NK-92 treated with Interleukin-12 subunit alpha and Interleukin-12 subunit beta, amount 100 ng/mL, for 24 hours (cell line): ENCODE results near the gene CLSTN3.
A peak's percentile ranks its signal among the peaks of the same experiment; 100 is the strongest.
"Not testable (repeated sequence)": the region's sequence is repeated elsewhere in the genome, so short reads cannot be mapped to it uniquely, and the experiment has no call there.

ENCODE experiments used
- DNase-seq: peaks from one replicate; lab custom pipeline; 2025; lab: John Stamatoyannopoulos, UW

CLSTN3 gene

DNA sequence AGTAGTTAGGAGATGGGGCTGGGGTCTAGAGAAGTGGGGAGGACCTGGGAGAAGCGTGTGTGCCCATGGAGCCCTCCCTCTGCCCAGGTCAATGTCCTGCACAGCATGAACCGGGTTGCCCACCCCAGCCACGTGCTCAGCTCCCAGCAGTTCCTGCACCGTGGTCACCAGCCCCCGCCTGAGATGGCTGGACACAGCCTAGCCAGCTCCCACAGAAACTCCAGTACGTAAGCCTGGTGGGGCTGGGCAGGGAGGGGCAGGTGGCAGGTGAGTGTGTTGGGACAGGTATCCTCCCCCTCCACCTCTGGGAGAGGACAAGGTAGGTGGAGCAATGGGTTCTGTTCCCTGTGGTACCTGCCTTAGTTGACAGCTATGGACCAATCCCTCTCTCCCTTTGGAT is 20.7 kb downstream of the CLSTN3 start:
- no peak for DNase-seq

DNA sequence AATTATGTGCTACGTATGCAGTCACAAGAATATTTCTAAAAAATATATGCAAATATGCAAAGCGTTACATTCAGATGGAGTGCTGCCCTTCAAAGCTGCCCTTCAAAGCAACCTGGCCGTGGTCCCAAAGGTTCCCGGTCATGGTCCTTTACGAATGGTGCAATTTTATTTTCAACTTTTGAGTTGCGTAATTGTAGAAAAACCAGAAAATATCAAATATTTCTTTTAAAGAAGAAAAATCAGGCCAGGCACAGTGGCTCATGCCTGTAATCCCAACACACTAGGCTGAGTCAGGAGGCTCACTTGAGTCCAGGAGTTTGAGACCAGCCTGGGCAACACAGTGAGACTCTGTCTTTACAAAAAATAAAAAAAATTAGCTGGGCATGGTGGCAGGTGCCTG is 21.4 kb downstream of the CLSTN3 start:
- DNase-seq: no peak

DNA sequence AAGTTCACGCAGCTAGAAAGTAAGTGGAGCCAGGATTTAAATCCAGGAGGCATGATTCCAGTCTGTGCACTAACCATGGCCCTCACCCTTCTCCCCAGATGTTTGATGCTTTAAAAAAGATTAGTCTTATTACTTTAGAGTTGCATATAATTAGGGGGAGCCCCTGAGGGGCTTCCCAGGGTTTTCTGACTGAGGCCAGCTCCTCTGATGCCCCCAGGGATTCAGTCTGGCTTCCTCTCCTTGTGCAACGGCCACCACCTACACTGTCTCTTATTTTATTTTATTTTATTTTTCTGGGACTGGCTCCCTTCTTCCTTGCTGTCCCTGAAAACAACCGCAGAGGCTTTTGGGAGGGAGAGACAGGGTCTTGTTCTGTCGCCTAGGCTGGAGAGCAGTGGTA is 22.6 kb downstream of the CLSTN3 start:
- DNase-seq: no peak

DNA sequence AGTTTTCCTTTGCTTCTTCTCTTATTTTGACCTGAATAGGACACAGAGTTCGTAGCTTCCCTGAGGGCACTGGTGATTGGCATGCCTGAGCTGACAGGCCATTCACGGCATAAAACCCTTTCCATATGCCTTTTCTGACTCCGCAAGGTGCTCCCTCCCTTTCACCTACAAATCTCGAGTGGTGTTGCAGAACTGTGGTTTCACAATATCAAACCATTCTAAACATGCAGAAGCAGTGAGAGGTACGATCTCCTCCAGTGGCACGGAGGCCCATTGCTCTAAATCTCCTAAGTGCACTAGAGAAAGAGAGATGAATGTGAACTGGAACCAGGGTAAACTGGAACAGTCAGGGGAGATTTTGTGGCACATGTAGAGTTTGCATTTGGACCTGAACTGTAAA is 23.9 kb downstream of the CLSTN3 start:
- no peak for DNase-seq

DNA sequence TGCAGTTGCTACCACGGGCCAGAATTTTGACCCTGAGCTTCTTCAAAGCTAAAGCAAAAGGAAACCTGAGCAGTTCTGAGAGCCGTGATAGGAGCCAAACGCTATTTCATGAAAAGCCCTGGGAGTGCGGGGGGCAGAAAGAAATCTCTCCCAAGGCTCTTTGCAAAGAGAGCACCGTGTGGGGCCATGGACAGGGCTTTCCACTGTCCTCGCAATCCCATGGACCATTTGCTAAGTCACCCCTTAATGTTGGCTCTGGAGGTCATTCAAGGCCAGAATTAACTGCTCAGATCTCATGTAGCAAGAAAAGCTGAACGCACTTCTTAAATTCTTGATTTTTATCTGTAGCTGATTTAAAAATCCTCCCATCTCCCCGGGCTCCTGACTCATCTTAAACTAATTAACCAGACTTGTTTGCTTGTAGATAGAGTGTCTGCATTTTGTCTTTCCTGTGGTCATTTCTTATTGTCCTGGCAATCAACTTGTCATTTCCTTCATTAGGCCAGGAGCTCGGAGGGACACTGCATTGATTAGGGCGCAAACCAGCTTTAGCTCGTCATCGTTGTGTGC is 24.8 kb downstream of the CLSTN3 start:
- no peak for DNase-seq

DNA sequence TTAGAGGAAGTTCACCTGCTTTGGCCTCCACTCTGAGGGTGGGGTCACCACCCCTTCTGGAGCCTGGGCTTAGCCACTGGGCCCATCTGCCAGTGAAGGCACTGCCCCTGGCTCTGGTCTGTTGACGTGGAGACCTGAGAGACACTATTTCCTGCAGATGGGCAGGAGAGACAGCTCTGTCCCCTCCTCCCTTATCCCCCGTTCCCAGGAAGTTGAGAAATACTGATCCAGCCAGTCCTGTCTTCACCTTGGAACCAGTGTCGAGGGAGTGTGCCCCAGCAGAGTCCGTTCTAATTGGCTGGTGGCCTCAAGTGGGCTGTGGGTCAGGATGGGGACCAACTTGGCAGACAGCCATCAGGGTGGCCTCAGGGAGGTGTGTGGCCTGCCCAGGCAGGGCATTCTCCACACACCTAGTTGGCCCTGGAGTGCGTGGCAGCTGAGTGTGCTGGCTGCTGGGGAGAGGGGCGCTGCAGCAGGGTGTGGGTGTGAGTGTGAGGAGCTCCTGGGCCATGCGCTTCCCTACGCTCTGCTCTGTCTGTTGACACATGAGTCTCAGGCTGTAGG is 25.4 kb downstream of the CLSTN3 start:
- no peak for DNase-seq

DNA sequence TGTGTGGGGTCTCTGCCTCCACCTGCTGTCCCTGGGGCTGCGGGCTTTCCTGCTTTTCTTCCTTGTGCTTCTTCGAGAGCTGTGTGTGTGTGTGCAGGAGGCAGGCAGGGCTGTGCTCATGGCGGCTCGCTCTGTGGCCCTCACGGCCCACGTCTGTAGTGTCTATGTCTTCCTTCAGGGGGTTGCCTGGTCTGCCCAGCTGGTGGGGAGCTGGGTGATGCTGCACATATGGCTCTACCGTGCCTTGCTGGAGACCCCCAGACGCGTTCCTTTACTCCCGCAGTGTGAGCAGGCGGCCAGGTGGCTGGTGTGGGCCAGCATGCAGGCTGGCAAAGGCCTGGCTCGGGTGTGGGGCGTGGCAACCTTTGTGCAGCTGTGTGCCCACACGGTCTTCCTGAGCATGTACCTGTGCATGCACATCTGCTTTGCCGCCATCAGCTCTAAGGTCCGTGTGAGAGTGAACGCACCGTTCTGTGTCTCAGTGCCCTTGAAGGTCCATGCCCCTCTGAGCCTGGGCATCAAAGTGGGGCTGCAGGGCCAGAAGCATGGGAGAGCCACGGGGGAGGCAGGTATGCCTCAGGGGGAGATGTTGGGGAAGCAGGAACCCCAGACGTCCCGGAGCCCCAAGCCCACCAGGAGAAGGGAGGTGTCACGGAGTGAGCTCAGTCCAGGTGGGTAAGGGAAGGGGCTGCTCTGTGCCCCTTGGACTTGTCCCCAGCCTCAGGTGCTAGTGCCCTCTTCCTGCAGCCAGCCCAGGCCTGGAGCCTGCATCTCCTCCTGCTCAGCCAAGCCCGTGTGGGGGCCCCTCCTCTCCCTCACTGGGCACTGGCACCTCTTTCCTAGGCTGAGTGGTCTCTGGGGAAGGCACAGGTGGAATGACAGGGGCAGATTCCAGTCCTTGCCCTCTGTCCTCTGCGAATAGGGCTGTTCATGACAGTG is 26.4 kb downstream of the CLSTN3 start:
- DNase-seq: no peak

DNA sequence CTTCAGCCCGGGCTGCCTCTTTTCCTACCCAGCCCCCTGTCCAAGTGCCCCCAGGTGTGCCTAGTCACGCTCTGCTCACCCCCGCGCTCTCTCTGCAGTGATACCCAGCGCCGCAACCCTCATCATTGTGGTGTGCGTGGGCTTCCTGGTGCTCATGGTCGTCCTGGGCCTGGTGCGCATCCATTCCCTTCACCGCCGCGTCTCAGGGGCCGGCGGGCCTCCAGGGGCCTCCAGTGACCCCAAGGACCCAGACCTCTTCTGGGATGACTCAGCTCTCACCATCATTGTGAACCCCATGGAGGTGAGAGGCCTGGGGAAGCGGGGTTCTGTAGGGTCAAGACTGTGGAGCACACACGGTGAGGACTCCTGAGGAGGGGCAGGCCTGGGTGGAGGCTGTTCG is 27.2 kb downstream of the CLSTN3 start:
- DNase-seq: no peak

DNA sequence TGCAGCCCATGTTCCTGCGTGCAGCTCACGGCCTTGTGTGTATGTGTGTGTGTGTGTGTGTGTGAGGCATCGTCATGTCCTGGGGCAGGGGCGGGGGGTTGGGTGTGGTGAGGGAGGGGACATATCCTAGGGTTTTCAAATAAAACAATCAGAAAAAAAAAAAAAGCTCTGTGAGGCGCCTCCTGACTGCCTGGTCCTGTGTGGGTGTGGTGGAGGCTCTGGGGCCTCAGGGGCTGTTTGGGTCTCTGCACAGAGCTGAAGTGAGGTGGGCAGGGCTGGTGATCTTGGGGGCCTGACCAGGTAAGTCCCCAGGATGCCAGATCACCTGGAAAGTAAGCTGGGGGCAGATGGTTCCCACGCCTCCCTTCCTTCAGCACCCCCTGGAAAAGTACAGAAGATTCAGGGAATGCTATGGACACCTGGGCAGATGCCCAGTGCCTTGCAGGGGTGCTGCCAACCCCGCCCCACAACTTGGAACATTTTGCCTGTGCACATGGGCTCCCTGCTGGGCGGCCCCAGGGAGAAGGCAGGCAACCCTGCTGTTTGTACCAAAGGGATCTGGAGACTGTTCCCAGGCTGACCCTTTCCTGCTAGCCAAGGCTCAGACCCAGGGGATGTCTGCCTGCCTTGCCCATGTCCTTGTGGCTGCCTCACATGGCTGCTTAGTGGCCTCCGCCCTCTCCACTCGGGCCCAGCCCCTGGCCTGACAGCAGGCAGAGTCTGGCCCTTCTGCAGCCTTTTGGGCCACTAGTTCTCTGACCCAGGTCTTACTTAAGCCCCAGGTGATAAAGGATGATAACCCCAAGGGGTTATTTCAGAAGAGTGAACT is 28.8 kb downstream of the CLSTN3 start:
- no peak for DNase-seq

DNA sequence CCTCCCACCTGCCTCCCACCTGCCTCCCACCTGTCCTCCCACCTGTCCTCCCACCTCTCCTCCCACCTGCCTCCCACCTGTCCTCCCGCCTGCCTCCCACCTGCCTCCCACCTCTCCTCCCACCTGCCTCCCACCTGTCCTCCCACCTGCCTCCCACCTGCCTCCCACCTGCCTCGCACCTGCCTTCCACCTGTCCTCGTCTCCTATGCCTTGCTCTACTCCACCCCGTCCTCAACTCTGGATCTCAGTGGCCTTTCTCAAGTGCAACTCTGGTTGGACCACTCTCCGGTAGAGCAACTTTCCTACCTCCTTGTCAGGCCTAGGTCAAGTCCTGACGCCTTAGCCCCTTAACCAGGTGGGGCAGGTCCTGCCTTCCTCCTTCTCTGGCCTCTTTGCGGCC is 30.0 kb downstream of the CLSTN3 start:
- DNase-seq: no peak

DNA sequence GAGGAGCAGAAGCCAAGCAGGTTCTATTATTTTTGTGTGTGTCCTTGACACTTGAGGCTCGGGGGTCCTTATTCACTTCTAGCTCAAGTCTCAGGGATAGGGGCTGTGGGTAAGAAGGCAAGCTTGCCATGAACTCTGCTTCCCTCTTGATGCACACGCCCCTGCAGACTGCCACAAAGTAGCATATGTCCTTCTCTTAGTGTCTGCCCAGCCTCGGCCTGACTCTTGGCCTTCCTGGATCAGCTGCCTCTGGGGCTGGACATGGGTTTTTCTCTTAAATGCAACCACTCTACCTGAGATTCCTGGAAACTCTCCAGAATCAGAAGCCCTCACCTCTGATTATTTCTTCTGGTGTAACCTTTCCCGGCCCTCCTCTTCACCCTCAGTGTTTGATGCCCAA is 31.2 kb downstream of the CLSTN3 start:
- no peak for DNase-seq

DNA sequence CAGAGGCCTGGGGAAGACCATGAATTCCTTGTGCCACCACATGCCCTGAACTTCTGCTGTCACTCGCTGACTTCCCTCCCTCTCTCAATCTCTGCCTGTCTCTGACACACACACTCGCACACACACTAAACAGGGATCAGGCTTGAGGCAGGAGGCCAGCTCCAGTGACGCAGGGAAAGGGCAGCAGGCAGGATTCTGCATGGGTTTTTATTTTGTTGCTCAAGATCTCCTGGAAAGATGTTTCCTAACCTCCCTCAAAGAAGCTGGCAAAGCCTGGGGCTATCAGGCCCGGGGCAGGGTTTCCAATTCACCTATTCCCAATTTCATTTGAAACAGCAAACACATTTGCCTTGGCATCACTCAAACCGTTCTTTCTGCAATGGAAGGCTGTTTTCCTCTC is 31.6 kb downstream of the CLSTN3 start:
- DNase-seq: no peak

DNA sequence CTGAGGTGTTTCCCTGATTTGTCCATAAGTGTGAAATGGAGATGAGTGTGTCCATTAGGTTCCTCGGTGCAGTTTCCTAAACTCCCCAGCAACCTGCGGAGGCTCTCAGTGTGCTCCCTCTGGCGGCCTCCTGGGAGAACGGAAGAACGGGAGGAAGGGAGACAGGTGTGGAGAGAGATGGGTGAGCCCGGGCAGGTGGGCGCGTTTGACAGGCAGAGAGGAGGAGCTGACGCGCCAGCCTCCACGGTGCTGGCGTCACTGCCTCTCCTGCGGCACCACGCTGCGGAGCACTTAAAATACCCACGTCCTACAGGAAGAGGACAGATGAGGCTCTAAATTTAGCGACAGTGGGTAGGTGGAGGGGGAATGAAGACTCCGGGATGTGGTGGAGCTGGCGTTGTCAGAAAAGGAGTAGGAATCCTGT is 32.5 kb downstream of the CLSTN3 start:
- DNase-seq: no peak

DNA sequence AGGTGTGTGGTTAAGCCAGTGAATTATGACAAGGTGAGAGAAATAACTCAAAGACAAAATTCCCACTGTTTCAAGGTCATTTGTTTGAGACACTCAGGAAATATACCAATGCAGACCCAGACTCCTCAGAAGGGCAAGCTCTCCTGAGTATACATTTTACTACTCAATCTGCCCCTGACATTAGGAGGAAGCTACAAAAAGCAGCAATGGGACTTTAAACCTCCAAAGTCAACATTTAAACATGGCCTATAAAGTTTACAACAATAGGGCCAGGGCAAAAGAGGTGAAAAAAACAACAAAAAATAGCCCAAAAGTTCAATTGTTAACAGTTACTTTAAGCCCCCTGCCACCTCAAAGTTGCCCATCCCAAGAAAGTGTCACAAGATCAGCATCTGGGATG is 39.8 kb downstream of the CLSTN3 start:
- no peak for DNase-seq

DNA sequence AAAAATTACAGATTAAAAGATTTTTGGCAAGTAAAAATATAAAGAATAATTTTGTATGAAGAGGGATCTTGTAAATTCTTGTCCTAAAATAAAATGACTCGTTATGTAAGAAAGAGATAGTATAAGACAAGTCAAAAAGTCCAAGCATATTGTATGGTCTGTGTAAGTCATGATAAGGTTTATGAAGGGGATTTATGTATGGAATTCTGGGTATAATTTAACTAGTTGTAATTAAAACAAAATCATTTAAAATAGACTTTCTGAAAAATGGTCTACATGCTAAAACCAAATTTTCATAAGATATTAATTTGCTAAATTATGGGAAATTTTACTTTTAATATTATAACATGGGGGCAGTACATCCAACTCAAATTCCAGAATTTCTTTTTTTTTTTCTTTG is 41.7 kb downstream of the CLSTN3 start:
- DNase-seq: no peak

DNA sequence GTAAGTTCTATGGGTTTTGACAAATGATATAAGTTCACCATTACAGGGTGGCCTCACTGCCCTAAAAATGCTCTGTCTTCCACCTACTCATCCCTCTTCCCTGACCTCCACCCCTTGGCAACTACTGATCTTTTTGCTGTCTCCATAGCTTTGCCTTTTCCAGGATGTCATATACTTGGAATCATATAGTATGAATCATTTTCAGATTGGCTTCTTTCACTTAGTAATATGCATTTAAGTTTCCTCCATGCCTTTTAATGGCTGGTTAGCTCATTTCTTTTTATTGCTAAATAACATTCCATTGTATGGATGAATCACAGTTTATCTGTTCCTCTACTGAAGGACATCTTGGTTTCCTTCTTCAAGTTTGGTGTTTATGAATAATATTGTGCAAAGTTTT is 45.3 kb downstream of the CLSTN3 start:
- no peak for DNase-seq

DNA sequence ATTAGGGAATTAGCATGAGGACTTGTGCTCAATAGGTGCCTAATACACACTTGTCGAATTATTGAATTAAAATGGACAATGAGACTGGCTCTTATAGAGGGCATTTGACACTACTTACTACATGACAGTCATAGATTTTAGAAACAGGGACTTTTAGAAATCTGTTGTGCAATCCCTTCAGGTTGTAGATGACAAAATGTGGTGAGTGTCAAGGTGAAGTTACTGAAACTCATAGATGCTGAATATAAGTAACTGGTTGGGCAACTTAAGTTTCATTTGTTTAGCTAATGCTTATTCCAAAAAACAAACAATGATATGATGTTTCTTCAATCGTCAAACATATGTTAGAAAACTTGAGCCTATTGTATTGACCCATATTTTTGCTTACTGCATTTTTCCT is 46.4 kb downstream of the CLSTN3 start:
- no peak for DNase-seq

DNA sequence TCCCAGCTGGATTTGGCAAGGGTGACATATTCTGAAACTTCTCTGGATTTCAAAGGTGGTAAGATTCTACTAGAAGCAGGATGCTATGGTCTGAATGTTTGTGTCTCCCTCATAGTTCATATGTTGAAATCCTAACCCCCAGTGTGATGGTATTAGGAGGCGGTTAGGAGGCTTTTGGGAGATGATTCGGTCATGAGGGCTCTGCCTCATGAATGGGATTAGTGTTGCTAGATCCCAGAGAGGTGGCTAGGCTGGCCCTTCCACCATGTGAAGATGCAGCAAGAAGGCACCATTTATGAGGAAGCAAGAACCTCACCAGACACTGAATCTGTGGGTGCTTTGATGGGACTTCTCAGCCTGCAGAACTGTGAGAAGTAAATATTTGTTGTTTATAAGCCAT is 48.3 kb downstream of the CLSTN3 start:
- DNase-seq: no peak

DNA sequence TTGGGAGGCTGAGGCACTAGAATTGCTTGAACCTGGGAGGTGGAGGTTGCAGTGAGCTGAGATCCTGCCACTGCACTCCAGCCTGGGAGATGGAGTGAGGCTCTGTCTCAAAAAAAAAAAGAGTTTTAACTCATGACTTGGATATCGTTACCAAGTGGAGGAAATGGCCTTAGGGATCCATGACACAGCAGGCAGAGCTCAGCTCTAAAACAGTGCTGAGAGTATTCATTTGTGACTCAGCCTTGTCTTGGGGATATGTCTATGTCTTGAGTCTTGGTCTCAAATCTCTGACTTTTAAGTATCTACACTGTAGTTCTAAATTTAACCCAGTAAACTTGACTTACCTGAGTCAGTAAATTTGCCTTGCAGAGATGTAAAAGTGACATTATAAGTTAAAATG is 50.5 kb downstream of the CLSTN3 start:
- DNase-seq: no peak

DNA sequence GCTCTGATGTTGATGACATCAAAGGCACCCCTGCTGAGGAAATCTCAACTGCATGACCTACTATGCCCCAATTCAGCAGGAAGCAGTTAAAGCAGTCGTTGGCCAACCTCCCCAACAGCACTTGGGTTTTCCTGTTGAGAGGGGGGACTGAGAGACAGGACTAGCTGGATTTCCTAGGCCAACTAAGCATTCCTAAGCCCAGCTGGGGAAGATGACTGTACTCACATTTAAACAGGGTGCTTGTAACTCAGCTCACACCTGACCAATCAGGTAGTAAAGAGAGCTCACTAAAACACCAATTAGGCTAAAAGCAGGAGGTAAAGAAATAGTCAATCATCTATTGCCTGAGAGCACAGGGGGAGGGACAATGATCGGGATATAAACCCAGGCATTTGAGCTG is 55.9 kb downstream of the CLSTN3 start:
- DNase-seq: not testable (repeated sequence)

DNA sequence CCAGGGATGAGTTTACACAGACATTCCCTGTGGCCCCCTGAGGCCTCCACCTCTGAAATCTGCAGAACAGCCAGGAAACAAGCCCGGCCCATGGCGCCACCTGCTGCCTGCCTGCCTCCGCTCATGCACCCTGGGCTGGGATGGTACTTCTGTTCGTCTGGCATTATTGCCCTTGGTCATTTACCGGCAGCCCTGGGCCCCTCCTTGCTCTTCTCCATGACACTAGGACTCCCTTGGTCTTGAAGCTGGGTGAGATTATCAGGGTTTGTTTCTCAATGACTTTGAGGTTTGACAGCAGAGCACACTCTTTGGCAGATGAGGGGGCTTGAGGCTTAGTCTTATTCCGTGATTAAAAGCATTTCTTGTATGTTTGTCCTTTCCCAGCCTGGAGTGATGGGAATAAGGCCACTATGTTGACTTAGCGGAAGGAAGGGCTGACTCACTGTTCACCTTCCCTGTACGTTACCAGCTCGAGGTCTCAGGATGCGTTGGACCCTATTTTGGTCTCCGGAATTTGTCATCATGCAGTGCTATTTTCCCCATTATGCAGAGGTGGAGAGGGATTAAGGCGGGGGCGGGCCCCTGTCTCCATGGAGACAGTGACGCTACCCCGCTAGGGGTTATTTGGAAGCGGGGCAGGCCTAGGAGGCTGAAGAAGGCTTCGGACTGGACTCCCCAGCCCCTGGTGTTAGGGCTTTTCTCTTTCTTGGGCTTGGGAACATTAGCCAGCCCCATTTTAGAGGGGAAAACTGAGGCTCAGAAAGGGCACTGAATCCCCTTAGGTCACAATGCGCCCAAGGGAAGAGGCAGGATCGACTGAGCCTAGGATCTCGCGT is 58.6 kb downstream of the CLSTN3 start:
- DNase-seq: peak; percentile 6
